Calu3 (cell line): ENCODE results near the gene SLC25A29. TPM values are rescaled to one million over a fixed set of nuclear protein-coding genes. Genes with fewer than 3 reads are reported as not detected.

Experiments
- BruUV-seq: library from RNA; stranded (reverse); fragments of 400-500 nt; replicated peaks from 2 replicates; lab custom pipeline; 2021; lab: Mats Ljungman, UMichigan
- CTCF ChIA-PET: fragments of 300-600 bp; sonication (Branson Sonifier 250); formaldehyde crosslinking; loops from one replicate; lab custom pipeline; 2022; ENCODE audit warnings: antibody characterized with exemption; lab: Charles Lee
- DNase-seq: peaks from one replicate; pipeline ENCODE4 v3.0.0; 2022
- H3K27ac Mint-ChIP-seq: one replicate; pipeline ENCODE4 v1.8.0; 2022; ENCODE audit warnings: mixed read lengths; ENCODE audit not compliant: unreplicated experiment
- H3K27me3 Mint-ChIP-seq: one replicate; pipeline ENCODE4 v1.8.0; 2022; ENCODE audit warnings: mixed read lengths; ENCODE audit not compliant: unreplicated experiment
- H3K36me3 Mint-ChIP-seq: one replicate; pipeline ENCODE4 v1.8.0; 2022; ENCODE audit warnings: mild to moderate bottlenecking, moderate library complexity, mixed read lengths; ENCODE audit not compliant: insufficient read depth, unreplicated experiment
- H3K4me1 Mint-ChIP-seq: one replicate; pipeline ENCODE4 v1.8.0; 2022; ENCODE audit warnings: mild to moderate bottlenecking, low read depth, mixed read lengths; ENCODE audit not compliant: unreplicated experiment
- H3K4me3 Mint-ChIP-seq: one replicate; pipeline ENCODE4 v1.8.0; 2022; ENCODE audit warnings: mild to moderate bottlenecking, low read depth, moderate library complexity, mixed read lengths; ENCODE audit not compliant: unreplicated experiment
- H3K9me3 Mint-ChIP-seq: one replicate; pipeline ENCODE4 v1.8.0; 2022; ENCODE audit warnings: low read depth, mixed read lengths; ENCODE audit not compliant: unreplicated experiment
- intact Hi-C: fragments of 100-400 bp; cut with micrococcal nuclease; formaldehyde crosslinking; loops from one replicate; pipeline ENCODE4 v1.10.0; 2022; ENCODE audit not compliant: unreplicated experiment
- total RNA-seq: library from RNA; stranded (reverse); gene quantifications from 2 replicates; pipeline ENCODE4 v1.2.3, GENCODE V29; 2022
- TF ChIP-seq, protein P1 (sequence below): fragments of 200-600 bp; IDR thresholded peaks from one replicate; pipeline ENCODE4 v1.8.0; 2022; ENCODE audit warnings: antibody characterized with exemption; ENCODE audit not compliant: unreplicated experiment

SLC25A29 gene
- total RNA-seq, 1 experiment from 2014 or later, result 68.4 TPM

GRCh38 chr14:100296106-100296651 is 10.1 kb downstream of the SLC25A29 start:
- BruUV-seq, result no TSS peak
- no peak overlapping the region for H3K27ac Mint-ChIP-seq
- H3K27me3 Mint-ChIP-seq, result no peaks in the 10 kb centered on the region
- H3K36me3 Mint-ChIP-seq, result peaks cover 9% of the 10 kb centered on the region
- no peak for DNase-seq
- CTCF ChIA-PET, result no interaction called here
- no peaks in the 10 kb centered on the region for H3K4me1 Mint-ChIP-seq
- TF ChIP-seq, protein P1, sequence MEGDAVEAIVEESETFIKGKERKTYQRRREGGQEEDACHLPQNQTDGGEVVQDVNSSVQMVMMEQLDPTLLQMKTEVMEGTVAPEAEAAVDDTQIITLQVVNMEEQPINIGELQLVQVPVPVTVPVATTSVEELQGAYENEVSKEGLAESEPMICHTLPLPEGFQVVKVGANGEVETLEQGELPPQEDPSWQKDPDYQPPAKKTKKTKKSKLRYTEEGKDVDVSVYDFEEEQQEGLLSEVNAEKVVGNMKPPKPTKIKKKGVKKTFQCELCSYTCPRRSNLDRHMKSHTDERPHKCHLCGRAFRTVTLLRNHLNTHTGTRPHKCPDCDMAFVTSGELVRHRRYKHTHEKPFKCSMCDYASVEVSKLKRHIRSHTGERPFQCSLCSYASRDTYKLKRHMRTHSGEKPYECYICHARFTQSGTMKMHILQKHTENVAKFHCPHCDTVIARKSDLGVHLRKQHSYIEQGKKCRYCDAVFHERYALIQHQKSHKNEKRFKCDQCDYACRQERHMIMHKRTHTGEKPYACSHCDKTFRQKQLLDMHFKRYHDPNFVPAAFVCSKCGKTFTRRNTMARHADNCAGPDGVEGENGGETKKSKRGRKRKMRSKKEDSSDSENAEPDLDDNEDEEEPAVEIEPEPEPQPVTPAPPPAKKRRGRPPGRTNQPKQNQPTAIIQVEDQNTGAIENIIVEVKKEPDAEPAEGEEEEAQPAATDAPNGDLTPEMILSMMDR, result no peak
- no peaks in the 10 kb centered on the region for H3K9me3 Mint-ChIP-seq
- H3K4me3 Mint-ChIP-seq, result no peak overlapping the region
- intact Hi-C loops, result no loop called here

- CTCF ChIA-PET, result interaction anchor here (1.2 kb wide), 1 partner anchor 49 kb away, joined by 3 read pairs; no protein-coding TSS in a partner anchor
- TF ChIP-seq, protein P1, result no peak
These were observed 10.7 kb downstream of the SLC25A29 start for GRCh38 chr14:100295376-100296105.

GRCh38 chr14:100294963-100295330 is 11.3 kb downstream of the SLC25A29 start:
- Mint-ChIP-seq H3K9me3 (no peaks in the 10 kb centered on the region), H3K27ac (no peak overlapping the region), H3K36me3 (peaks cover 9% of the 10 kb centered on the region), H3K4me1 (no peaks in the 10 kb centered on the region), H3K4me3 (no peak overlapping the region), H3K27me3 (no peaks in the 10 kb centered on the region)
- no peak for DNase-seq
- intact Hi-C loops, result no loop called here
- CTCF ChIA-PET, result interaction anchor here (1.2 kb wide), 1 partner anchor 48 kb away, joined by 3 read pairs; no protein-coding TSS in a partner anchor
- TF ChIP-seq, protein P1, result no peak
- no TSS peak for BruUV-seq

More at GRCh38 chr14:100295376-100296105, 10.7 kb downstream of the SLC25A29 start:
- no TSS peak for BruUV-seq
- Mint-ChIP-seq H3K4me3 (no peak overlapping the region), H3K36me3 (peaks cover 9% of the 10 kb centered on the region), H3K9me3 (no peaks in the 10 kb centered on the region), H3K27me3 (no peaks in the 10 kb centered on the region), H3K4me1 (no peaks in the 10 kb centered on the region), H3K27ac (no peak overlapping the region)
- DNase-seq, result no peak
- intact Hi-C loops, result no loop called here

GRCh38 chr14:100294213-100294962 is 11.9 kb downstream of the SLC25A29 start:
- Mint-ChIP-seq H3K36me3 (peaks cover 9% of the 10 kb centered on the region), H3K9me3 (no peaks in the 10 kb centered on the region), H3K27me3 (no peaks in the 10 kb centered on the region), H3K27ac (no peak overlapping the region), H3K4me1 (no peaks in the 10 kb centered on the region), H3K4me3 (no peak overlapping the region)
- CTCF ChIA-PET, result interaction anchor here (1.2 kb wide), 1 partner anchor 48 kb away, joined by 3 read pairs; no protein-coding TSS in a partner anchor
- BruUV-seq, result no TSS peak
- intact Hi-C loops, result no loop called here
- TF ChIP-seq, protein P1, result no peak
- DNase-seq, result no peak
